GM08714 (cell line): Measurements from ENCODE around the gene GSK3B.

Experiments used
- H3K4me3 ChIP-seq: fragments of 200-500 bp; sonication (Bioruptor generic); 2 replicates; pipeline ENCODE4 v1.5.1; 2014; ENCODE audit warnings: mild to moderate bottlenecking, low read length, inconsistent platforms
- ZNF274 ChIP-seq: IDR thresholded peaks from 2 replicates; pipeline ENCODE4 v1.6.1; 2012; ENCODE audit warnings: mild to moderate bottlenecking, low read depth, low read length

GSK3B gene

DNA sequence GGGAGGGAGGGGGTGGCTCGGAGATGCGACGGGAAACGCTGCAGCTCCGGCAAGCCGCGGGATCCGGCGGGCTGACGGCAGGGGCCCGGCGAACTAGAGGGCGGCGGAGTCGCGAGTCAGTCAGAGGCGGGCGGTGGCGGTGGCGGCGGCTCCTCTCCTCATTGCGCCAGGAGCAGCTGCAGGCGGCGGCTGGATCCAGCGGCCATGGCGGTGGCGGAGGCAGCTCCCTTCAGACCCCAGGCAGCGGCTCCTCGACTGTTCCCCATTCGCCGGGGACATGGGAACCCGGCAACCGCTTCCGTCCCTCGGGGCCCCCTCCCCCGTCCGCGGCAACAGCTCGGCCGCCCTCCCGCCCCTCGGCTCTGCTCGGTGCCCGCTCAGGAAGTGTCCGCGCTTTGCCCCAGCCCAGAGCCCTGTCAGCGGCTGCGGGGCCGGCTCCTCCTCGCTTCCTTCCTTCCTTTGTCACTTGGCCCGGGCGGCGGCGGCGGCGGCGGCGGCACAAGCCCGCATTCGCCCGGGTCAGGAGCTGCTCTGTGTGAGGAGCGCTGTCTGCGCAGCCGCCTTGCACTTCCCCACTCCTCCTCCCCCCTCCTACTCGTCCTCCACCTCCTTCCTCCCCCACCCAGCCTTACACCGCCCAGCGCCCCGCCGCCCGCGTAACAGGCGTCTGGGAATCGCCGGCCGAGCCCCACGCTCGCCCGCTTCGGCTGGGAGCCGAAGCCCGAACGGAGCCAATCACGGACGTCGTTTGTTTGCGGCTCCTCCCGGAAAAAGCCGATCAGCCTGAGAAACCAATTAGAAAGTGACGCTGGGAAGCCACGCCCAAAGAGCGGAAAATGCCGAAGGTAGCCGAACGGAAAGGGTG is at the start of gene GSK3B:
Gene GSK3B (minus strand): TSS at position 537 of the 865 bp plus-strand sequence. CDS start 1,013 bp downstream, outside the sequence.
- no peak for TF ChIP-seq ZNF274
- H3K4me3 ChIP-seq: peak within 1 kb of the TSS; percentile 99

DNA sequence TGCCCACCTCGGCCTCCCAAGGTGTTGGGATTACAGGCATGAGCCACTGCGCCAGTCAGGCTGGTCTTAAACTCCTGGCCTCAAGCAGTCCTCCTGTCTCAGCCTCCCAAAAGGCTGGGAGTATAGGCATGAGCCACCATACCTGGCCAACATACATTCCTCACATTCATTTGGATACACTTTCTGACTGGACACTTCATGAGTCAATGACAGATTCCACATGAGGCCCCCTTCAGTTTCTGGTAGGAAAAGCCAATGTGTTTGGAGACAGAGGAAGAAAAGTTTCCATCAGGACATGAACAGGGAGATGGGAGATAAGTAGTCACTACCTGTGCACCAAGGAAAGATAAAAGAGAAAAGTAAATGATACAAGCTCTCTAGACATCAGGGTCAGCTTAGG is 49.4 kb upstream of the GSK3B start:
- TF ChIP-seq ZNF274: no peak
- no peak overlapping the region for H3K4me3 ChIP-seq

DNA sequence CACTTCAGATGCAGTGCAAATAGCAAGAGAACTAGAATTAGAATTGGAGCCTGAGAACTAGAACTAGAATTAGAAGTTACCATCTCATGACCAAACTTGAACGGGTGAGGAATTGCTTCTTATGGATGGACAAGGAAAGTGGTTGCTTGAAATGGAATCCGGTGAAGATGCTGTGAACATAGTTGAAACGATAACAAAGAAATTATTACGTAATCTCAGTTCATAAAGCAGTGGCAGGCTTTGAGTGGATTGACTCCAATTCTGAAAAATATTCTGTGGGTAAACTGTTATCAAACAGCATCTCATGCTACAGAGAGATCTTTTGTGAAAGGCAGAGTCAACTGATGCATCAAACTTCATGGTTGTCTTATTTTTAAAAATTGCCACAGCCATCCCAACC is 48.0 kb upstream of the GSK3B start:
- no peak for TF ChIP-seq ZNF274

DNA sequence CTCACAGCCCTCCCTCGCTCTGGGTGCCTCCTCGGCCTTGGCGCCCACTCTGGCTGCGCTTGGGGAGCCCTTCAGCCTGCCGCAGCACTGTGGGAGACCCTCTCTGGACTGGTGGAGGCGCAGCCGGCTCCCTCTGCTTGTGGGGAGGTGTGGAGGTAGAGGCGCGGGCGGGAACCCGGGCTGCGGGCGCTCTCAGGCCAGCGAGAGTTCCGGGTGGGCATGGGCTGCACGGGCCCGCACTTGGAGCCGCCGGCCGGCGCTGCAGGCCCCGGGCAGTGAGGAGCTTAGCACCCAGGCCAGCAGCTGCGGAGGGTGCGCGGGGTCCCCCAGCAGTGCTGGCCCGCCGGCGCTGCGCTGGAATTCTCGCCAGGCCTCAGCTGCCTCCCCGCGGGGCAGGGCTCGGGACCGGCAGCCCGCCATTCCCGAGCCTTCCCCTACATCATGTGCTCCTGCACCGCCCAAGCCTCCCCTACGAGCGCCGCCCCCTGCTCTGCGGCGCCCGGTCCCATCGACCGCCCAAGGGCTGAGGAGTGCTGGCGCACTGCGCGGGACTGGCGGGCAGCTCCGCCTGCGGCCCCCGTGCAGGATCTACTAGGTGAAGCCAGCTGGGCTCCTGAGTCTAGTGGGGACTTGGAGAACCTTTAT is 46.0 kb upstream of the GSK3B start:
- no peak for TF ChIP-seq ZNF274
- H3K4me3 ChIP-seq: no peak overlapping the region

More for the DNA sequence above, 48.0 kb upstream of the GSK3B start:
- no peak overlapping the region for H3K4me3 ChIP-seq

DNA sequence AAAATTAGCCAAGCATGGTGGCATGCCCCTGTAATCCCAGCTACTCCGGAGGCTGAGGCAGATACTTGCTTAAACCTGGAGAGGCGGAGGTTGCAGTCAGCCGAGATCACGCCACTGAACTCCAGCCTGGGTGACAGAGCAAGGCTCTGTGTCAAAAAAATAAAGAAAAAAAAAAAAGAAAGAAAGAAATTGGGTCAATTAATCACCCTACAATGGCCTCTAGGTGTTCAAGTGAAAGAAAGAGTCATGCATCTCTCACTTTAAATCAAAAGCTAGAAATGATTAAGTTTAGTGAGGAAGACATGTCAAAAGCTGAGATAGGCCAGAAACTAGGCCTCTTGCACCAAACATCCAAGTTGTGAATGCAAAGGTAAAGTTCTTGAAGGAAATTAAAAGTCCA is 44.9 kb upstream of the GSK3B start:
- no peak for TF ChIP-seq ZNF274
- H3K4me3 ChIP-seq: no peak overlapping the region

DNA sequence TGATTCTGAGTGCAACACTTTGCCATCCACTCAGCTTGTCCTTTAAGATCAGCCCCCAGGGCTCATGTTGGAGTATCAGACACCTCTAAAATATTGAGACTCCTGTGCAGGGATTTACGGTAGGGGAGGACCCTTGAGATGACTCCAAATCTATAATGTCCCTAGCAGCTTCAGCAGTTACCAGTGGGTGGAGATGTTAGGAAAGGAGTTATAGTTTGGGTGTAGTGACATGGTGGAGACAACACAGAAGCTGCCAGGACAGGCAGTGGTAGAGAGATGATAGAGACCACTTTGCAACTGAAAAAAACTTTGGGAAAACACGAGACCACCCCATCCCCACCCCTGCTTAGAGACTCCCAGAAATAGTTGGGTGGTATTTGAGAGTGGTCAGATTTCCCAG is 43.3 kb upstream of the GSK3B start:
- TF ChIP-seq ZNF274: no peak
- no peak overlapping the region for H3K4me3 ChIP-seq

DNA sequence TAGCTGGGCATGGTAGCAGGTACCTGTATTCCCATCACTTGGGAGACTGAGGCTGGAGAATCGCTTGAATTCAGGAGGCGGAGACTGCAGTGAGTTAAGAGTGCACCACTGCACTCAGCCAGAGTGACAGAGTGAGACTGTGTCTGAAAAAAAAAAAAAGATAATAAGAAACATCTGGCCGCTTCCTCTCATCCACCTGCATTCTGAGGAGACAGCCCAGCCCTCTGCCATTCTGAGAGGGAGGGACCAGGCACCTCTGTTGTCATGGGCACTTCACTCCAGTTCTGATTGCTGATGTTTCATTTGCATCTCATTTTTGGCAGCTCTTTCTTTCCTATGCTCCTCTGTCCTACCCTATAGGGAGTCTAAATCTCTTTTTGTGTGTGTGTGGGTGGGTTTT is 36.4 kb upstream of the GSK3B start:
- H3K4me3 ChIP-seq: no peak overlapping the region
- TF ChIP-seq ZNF274: no peak

DNA sequence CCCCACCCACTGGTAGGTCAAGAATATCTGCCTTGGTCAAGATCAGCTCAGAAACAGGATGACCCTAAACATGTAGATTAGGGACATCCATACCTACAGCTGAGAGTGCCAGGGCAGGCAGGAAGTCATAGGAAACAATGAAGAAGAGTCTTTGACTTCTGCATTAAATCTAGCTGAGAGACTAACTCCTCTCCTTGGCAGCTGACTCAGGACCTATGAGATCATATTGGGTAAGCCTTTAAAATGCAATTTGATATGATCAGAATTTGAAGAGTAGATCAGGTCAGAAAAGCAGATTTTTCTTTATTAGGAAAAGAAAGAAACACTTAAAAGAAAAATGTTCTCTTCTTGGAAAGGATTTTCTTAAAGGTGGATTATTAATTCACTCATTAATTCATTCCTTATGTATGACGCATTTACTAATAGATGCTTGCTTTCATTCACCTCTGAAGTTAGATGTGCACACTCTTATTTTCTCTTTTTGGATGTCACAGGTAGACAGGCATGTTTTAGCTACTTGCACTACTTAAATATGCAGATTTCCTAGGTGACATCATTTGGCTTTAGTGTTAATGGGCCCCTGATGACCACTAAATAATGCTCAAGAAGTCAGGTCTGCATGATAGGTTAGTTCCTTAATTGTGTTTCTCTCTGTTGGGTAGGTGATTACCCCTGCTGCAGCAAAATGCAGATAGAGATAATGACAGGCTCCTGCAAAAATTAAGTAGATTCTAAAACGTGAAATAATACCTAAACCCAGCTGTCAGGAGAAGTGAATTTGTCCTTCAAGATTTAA is 35.7 kb upstream of the GSK3B start:
- no peak overlapping the region for H3K4me3 ChIP-seq
- TF ChIP-seq ZNF274: no peak

DNA sequence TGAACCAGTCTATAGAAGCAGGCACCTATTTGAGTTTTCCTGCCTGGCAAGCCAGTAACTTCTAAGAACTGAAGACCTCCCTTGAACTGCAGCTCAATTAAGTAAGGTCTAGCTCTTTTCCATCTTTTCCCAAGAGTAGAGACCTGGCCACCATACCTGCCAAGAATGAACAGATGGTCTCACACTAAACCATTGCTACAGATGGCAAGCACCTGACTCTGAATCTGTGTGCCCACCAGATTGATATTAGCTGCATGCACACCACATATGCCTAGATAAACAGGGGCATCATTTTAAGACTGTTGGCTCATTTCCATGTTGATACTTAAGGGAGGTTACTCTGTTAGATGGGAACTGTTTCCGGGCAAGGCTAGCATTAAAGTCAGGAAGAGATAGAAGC is 34.8 kb upstream of the GSK3B start:
- no peak for TF ChIP-seq ZNF274
- no peak overlapping the region for H3K4me3 ChIP-seq

DNA sequence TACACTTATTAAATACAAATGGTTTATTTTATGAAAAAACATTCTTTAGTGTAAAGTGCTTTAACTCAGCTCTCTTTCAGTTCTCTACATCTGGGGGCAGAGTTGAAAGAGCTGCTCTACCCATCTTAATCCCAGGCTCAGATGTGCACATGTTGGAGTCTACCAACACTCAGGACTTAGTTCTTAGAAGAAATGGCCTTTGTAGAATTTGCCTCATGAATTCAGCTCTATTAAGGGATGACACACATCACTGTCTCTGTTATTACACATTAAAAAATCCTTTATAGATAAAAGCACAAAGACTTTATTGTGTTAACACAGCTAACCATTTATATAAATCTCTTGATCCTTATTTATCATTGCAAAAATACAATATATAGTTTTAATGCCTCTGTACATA is 31.7 kb upstream of the GSK3B start:
- no peak for TF ChIP-seq ZNF274
- H3K4me3 ChIP-seq: no peak overlapping the region

DNA sequence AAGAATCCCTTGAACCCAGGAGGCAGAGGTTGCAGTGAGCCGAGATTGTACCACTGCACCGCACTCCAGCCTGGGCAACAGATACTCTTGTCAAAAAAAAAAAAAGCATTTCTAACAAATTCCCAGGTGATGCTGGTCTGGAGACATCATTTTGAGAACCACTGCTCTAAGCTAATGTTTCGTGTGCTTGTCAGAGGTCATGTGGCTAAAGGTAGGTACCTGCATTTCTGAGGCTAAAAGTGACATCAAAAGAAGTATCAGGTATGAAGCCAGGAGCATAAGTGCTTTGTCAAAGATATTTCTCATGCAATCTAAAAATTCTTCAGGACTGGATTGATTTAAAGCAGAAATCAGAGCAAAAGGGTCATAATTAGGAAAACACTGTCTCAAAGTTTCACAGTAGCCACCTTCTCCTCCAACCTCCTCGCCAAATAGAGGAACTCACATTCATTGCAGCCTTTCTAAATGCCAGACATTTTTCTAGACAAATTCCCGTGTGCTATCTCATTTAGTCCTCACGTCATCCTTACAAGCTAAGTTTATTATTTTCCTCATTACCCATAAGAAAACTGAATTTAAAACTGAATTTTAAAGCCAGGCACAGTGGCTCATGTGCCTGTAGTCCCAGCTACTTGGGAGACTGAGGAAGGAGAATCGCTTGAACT is 25.7 kb upstream of the GSK3B start:
- H3K4me3 ChIP-seq: no peak overlapping the region
- no peak for TF ChIP-seq ZNF274

DNA sequence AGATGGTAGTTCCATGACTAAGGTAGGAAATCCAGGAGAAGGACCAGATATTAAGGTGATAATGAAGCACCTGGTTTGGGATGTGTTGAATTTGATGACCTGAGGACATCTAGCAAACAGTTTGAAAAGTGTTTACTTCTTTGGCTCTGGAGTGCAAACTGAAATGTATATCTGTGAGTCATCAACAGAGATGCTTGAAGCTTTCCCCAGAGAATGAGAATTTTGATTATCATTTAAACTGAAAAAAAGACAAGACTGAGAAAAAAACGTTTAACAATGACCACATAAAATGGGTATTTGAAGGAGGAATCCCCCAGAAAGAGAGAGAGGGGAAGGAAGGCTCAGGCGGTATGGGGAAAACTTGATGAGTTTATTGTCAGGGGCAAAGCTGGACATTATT is 20.7 kb upstream of the GSK3B start:
- no peak overlapping the region for H3K4me3 ChIP-seq
- TF ChIP-seq ZNF274: no peak

DNA sequence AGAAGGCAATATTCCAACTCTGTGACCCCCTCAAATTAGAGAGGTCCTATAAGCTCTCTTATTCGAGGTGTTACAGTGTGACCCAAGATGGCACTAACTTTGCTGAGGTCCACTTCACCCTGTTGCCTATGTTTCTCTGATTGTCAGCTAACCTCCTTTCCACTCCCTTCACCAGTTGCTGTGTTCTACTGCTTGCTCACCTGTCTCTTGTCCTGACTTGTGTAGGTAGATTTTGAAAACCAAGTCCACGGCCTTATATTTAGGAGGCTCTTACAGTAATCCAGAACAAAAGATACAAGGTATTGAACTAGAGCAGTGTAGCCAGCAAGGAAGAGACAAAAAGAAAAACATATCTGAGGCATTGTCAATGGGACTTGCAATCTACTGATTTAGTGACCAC is 20.1 kb upstream of the GSK3B start:
- TF ChIP-seq ZNF274: no peak
- no peak overlapping the region for H3K4me3 ChIP-seq
